Activated CD4-positive, alpha-beta T cell treated with anti-CD3 and anti-CD28 coated beads for 4 hours (primary cell): ENCODE results near the gene DCT.
"Not testable (repeated sequence)": the region's sequence is repeated elsewhere in the genome, so short reads cannot be mapped to it uniquely, and the experiment has no call there.

Source experiments
- DNase-seq, 2 donors: peaks; one replicate each; pipeline ENCODE4 v3.0.0-alpha.2; 2020

The DCT gene

DNA sequence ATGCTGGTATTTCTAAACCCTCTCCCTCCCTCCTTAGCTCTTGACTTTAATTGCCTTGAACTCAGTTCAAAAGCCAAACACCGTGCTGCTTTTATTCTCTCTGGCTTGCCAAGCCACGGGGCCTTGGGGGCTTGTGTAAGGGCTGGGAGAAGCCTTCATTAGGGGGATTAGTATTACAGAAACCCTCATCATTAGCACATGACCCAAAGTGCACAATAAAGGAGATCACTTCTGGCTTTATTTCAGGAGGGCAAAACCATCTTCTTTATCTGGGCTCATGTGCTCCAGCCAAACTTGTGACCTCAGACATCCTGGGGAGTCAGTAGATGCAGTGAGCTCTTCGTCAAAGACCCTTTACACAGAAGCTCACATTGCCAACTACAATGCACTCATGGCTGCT, at the start of gene DCT:
Gene DCT (minus strand): TSS at position 67 of the 400 bp plus-strand sequence. CDS start 427 bp downstream, outside the sequence.
- no peak for DNase-seq

DNA sequence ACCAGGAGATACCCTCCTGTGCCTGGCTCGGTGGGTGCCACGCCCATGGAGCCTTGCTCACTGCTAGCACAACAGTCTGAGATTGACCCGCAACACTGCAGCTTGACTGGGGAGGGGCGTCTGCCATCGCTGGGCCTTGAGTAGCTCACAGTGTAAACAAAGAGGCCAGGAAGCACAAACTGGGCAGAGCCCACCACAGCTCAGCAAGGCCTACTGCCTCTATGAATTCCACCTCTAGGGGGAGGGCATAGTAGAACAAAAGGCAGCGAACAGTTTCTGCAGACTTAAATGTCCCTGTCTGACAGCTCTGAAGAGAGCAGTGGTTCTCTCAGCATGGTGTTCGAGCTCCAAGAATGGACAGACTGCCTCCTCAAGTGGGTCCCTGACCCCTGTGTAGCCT, 47.5 kb upstream of the DCT start:
- not testable (repeated sequence) for DNase-seq

DNA sequence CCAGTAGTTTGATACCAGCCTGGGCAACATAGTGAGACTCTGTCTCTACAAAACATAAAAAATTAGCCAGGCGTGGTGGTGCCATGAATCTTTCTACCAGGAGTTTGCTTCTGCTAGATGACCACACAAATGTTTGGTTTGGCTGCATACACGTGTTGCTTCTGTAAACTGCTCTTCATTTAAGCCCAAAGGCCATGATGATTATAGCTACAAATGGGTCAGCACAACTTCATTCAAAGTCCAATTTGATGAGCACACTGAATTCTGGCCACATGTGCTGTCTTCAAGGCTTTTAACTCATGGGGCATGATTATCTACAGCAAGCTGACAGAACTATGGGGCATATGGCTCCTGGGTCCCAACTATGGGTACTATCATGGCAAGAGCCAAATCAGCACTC, 46.3 kb upstream of the DCT start:
- no peak for DNase-seq

DNA sequence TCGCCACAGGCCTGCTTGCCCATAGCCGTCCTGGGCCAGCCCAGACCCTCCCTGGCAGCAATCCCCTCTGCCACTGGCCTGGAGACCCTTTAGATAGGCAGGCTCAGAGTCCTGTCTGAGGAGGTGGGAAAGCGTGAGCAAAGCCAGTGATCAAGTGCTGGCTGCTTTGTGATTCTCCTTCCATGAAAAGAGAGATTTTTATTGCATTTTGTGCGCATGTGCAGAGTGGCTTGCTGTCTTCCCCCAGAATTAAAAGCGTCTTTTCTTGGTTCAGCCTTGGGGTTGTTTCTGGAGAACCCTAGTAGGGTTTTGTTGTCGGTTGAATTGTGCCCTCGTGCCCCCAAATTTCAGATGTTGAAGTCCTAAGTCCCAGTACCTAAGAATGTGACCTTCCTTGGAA, 44.9 kb upstream of the DCT start:
- no peak for DNase-seq

DNA sequence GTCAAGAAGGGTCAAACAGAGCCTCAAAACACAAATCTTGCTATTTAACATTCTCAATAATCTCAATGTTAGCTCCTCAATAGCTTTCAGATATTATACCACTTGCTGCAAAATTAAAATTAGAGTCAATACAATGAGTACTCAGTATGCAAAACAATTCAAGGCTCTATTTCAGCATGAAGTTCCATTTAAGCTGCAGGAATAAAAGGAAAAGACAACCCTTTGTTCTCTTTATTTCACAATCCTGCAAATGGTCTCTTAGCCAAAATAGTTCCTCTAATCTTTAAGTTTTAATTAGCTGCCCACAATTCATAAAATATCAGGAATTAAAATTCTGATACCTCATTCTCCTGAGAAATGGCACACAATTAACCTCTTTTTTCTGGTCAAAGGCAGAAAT, 40.5 kb upstream of the DCT start:
- DNase-seq, result no peak

DNA sequence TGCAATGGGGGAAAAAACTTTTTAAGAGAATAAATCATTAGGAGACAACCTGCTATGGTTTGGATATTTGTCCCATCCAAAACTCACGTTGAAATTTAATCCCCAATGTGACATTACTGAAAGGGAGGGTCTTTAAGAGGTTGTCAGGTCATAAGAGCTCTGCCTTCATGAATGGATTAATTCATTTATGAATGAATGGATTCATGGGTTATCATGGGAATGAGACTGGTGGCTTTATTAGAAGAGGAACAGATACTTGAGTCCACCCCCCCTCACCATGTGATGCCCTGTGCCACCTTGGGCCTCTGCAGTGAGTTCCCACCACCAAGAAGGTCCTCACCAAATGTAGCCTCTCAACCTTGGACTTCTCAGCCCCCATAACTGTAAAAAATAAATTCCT, 37.0 kb upstream of the DCT start:
- DNase-seq, result no peak

DNA sequence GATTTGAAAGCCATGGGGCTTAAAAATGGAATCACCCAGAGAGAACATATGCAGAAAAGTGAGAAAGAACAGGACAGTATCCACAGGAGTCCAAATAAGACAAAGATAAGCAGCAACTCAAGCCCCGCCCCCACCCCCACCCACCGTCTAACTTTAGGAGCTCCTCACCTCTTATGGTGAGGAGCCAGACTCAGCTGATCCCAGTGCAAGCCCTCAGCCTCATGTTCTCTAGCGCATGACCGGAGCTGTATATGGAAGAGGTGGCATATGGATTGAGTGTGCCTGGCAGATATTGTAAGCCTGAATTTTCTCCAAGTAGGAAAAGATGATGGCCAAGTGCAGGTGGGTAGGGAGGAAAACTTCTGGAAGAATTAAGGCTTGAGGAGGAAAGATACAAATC, 36.4 kb upstream of the DCT start:
- no peak for DNase-seq

DNA sequence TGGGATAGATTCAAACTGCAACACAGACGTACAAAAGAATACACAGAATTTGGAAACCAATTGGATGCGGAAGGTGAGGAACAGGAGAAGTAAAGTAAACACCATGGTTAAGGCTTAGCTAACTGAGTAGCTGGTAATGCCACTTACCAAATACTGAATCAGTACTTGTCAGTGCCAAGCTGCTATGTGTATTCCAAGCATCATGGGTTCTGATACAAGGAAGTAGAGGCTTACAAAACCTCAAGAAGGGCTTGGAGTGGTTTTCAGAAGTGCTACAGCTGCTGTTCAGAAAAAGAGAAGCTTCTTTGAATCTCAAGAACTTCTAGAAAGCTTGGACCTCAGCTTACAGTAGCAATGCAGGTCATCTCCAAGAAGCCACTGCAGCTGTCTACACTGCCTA, 35.9 kb upstream of the DCT start:
- no peak for DNase-seq

DNA sequence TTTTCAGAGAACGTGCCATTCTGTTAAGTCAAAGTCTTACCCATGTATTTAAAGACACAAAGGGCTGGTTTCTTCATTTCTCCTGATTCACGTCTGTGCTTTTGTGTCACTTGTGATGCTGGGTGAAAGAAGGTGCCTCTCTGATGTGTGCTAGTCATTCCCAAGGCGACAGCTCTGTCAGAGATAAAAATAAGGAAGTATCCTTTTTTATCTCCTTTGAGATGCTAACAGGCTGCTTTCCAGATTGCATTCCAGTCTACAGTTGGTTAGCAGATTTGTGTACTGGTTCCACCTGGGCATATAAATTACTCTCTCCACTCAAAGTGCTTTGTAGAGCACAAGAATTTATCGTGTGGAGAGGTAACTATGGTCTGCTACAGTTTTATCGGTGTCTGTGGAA, 33.5 kb upstream of the DCT start:
- DNase-seq, result no peak

DNA sequence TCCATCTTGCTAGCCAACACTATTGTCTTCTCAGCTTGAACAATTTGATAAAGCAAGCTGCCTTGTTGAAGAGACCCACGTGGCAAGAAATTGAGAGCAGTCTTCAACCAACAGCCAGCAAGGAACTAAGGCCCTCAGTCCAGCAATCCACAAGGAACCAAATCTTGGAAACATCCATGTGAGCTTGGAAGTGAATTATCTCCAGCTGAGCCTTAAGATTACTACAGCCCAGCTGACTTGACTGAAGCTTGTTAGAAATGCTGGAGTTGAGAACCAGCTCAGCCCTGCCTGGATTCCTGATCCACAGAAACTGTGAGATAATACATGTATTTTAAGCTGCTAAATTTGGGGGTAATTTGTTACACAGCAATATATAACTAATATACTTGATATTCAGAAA, 26.2 kb upstream of the DCT start:
- no peak for DNase-seq

DNA sequence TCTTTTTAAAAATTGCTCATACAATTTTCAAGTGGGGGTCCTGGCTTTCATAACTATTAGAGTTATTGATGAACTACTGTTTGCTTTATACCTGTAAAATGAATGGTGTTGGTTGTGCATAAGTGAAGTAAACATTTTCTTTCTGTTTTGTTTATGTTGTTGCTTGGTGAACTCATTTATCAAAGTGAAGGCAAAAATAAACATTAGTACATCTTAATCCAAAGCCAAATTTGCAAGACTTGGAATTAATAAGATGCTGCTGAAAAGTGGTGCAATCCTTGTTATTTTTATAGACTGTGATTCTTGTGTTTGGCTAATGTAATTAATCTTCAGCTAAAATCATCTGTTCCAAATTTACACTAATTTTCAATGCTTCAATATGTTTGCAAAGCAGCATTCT, 24.4 kb upstream of the DCT start:
- no peak for DNase-seq

DNA sequence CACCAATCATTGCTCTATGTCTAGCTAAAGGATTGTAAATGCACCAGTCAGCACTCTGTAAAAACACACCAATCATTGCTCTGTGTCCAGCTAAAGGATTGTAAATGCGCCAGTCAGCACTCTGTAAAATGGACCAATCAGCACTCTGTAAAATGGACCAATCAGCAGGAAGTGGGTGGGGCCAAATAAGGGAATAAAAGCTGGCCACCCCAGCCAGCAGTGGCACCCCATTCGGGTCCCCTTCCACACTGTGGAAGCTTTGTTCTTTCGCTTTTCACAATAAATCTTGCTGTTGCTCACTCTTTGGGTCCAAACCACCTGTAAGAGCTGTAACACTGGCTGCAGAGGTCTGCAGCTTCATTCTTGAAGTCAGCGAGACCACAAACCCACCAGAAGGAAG, 19.3 kb upstream of the DCT start:
- DNase-seq, result not testable (repeated sequence)

DNA sequence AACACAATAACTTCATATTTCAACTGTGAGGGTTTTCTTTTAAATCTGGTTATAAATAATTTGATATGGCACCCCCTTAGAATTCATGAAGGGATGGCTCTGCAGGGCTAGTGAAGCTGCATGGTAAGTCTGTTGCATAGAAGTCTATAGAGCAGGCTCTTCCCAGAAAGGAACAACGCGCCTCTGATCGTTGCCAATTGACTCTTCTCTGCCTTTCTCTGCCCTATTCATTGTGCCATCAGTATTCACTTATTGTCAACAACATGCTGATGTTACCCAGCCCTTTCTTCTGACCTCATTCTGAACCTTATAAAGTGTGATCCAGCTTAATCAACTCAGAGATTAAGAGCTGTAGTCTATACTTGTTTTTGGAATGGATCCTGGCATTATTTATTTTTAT, 16.3 kb upstream of the DCT start:
- DNase-seq, result no peak

DNA sequence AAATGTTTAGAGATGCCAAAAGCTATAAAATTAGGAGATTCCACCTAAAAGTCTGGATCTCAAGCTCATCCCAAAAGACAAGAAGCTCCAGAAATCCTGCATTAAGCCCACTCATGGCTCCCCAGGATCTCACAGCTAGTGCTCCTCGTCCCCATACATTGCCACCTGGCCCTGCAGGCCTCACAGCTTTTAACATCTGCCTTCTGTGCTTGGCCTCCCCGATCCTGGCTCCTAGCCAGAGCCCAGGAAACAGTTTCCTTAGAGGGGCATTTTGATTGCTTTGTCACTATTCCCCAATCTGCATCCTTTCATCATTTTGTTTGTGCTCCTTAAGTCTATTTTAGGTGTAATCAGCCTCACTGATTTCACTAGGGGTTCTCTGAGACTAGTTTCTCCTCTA, 14.5 kb upstream of the DCT start:
- no peak for DNase-seq

DNA sequence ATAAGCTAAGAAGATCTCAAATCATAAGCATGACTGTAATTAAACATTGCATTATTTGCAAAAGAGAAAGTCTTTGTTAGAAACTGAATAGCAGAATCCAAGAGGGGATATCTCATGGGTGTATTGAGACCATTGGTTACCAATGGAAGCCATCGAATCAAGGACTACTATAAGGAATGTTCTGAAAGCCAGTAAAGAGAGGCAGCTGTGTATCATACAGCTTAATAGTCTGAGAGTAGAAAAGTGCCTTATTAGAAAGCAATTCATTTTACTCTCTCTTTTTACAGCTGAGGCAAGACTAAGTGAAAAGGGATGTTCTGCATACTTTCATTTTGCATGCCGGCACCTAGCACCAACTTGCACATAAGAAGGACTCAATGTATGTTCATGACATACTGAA, 7.6 kb upstream of the DCT start:
- no peak for DNase-seq

DNA sequence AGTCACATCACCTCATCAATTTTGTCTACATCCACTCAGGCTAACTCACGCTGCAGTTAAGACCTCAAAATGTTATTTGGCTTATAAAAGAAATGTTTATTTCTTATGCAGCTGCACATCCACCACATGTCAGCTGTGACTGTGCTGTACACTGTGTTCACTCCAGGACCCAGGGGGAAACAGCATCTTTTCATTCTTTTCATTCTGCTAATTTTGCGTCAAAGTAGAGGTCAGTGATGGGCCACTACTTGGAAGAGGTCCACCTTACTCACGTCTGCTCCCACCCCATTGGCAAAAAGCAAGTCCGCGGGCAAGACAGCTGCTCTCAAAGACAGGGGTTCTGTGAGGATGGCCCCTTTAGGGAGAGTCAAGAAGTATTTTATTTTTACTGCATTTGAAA, 4.5 kb upstream of the DCT start:
- DNase-seq, result no peak

DNA sequence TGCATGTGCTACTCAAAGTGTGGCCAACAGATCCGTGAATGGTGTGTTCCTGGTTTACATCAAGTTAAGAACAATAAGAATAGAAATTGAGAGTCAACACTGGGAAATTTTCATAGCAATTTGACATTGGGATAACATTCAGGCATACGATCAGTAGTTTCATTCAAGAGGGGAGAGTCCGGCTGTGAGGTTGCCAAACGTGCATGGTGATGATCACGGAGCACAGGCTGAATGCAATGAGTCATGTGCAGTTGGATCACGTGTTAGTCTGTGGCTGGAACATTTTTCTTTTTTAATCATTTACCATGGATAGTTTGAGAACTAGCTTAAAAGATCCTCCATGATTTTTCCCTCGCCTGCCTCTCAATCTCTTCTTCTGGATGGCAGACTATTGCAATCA, 2.5 kb upstream of the DCT start:
- no peak for DNase-seq

DNA sequence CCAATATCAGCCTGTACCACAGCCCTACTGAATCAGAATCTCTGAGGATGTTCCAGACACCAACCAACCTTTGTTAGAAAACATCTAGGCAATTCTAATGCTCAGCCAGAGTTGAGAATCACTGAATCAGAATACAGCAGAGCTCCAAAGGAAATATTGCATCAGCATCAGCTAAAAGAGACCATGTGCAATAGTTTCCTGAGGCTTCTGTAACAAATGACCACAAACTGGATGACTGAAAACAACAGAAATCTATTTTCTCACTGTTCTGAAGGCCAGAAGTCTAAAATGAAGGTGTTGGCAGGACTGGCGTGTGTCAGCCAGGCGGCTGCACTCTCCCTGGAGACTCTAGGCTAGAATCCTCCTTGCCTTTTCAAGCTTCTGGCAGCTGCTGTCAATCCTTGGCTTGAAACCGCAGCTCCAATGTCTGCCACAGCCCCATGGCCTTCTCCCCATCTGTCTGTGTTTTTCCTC, 1.2 kb upstream of the DCT start:
- no peak for DNase-seq

DNA sequence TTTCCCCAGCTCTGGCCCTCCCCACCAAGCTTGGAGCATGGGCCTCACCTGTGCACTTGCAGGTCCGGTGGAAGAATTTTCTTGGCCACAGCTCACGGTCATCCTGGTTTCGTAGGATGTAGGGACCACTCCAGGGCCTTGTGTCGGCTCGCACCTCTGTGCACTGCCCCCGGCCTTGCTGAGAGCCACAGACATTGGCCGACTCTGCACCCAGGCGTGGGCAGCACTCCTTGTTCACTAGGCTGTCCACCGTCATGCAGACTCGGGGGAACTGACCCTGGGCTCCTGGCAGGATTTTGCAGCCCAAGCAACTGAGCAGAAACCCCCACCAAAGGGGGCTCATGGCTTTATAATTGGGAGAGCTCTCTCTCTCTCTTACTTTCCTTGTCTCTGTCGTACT, 569 bp downstream of the DCT start:
- DNase-seq, result no peak

DNA sequence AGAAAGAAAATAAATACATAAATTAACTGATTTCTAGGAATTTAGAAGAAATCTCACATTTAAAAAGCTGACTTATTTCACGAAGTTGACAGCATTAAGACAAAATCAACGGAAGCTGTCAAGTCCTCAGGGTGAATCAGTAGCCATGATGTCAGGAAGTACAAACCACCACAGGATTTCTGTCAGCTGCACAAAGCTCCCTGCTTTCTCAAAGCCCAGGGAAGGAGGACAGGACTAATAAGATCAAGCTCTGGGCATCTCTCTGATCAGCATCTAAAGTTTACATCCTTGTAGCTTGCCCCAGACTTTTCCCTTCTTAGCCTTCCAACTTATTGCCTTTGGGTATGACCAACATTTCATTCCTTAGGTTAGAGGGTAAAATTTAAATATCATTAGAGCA, 9.4 kb downstream of the DCT start:
- DNase-seq, result no peak

DNA sequence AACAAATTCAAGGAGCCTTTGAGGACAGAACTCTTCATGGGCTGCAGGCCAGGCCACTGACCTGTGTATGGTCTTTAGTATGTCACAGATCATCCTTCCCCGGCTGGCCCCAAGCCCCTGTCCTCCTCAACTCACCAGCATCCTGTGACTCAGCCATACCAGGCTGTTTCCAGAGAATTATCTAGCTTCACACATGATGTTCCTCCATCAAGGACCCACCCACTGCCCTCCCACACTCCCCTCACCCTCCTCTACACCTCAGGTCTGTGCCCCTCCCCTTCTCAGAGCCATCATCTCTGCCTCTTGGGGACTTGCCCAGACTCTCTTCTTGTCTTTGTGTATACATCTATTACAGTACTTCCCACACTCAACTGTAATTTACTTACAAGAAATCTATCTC, 14.7 kb downstream of the DCT start:
- peak; percentile 14 to 23 for DNase-seq

DNA sequence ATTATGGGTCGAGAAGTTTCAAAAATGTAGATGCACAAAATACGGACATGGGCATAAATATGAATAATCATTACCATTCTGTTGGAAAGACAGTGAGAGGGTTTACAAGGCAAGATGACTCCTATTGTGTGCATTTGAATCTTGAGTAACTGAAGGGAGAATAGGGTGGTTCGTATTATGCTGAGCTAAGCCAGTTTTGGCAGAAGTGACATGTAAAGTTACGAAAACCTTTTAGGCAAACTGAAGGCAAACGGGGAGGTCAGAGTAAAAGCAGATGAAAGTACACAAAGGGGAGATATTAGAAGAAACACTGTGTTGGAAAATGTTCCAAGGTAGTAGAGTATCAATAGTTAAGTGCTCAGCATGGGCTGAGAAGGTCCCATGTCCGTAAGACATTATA, 16.8 kb downstream of the DCT start:
- no peak for DNase-seq

DNA sequence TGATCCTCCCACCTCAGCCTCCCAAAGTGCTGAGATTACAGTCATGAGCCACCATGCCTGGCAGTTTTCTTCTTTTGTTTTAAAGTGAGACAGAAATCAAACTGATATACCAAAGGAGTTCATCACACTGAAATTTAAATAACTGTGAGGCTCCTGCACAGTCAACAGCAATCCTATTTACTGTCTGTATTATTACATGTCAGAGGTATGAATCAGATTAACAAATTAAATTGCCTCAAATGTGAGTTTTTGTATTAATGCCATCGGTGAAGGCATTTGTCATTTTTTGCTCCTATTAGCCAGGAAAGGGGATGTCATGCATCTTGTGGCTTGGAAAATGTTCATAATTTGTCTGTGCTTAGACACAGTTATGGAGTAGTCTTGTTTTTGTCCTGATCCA, 20.4 kb downstream of the DCT start:
- no peak for DNase-seq

DNA sequence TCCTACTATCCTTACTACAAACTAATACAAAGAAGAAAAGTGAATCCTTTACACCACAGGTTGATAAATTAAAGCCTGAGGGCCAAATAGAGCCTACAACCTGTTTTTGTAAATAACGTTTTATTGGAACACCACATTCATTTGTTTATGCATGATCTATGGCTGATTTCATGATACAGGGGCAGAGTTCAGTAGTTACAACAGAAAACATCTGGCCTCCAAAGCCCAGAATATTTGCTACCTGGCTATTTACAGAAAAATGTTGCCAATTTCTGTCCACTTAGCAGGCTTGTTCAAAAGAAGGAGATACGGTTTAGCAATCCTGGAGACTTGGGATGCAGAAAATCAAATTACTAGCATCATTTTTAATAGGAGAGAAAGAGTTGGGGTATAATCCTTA, 24.1 kb downstream of the DCT start:
- DNase-seq, result no peak

DNA sequence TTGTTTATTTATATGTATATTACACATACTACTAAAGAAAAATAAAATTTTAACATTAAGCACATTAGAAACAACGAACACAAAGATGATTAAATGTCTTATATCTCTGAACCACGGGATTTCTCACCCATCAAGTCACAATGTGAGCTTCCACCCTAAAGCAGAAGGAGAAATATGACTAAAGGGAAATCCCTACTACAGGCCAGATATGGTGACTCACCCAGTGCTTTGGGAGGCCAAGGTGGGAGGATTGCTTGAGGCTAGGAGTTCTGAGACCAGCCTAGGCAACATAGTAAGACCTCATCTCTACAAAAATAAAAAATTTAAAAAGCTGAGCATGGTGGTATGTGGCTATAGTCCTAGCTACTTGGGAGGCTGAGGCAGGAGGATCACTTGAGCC, 24.6 kb downstream of the DCT start:
- no peak for DNase-seq

DNA sequence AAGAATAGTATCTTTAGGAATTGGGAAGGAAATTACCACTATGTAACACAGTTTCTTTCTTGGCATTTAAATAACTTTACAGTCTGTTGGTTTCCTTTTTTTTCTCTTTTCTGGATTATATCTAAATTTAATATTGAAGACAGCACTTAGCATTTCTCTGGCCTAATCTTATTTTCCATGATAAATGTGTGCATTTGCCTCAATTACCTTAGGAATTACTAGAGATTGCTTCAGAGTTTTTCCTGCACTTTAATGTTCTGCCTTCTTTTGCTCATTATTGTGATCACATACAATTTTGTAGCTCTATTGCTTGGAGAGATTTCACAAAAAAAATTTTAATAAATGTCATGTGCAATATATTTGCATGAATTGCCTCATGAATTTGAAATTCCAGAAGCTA, 25.1 kb downstream of the DCT start:
- DNase-seq, result no peak
